SK-N-SH (cell line): Measurements from ENCODE around the gene MRPL14.

Experiments used
- EZH2phosphoT487 ChIP-seq: fragments of 200-600 bp; sonication (generic); IDR thresholded peaks from 2 replicates; pipeline ENCODE4 v1.6.1; 2017; ENCODE audit warnings: low read depth, mixed run types, mild to moderate bottlenecking, antibody characterized with exemption, moderate library complexity, borderline replicate concordance
- FOXM1 ChIP-seq: IDR thresholded peaks from 2 replicates; pipeline ENCODE4 v1.4.0; 2012; ENCODE audit warnings: low read depth, mild to moderate bottlenecking
- GABPA ChIP-seq: IDR thresholded peaks from 2 replicates; pipeline ENCODE4 v1.4.0; 2012; ENCODE audit warnings: low read depth, mild to moderate bottlenecking
- JUND ChIP-seq: IDR thresholded peaks from 2 replicates; pipeline ENCODE4 v1.4.0; 2012
- POLR2AphosphoS5 ChIP-seq: IDR thresholded peaks from 2 replicates; pipeline ENCODE4 v1.6.1; 2012; ENCODE audit warnings: low read depth, low read length
- TAF1 ChIP-seq: IDR thresholded peaks from 2 replicates; pipeline ENCODE4 v1.6.1; 2012; ENCODE audit warnings: low read depth, mild to moderate bottlenecking, low read length, moderate library complexity, borderline replicate concordance
- TF ChIP-seq, protein P1 (sequence below): fragments of 200-600 bp; sonication (generic); IDR thresholded peaks from 2 replicates; pipeline ENCODE4 v1.6.1; 2017; ENCODE audit warnings: antibody characterized with exemption, mild to moderate bottlenecking, moderate library complexity
- TF ChIP-seq, protein P2 (sequence below): IDR thresholded peaks from 2 replicates; pipeline ENCODE4 v1.4.0; 2012; ENCODE audit warnings: low read depth, borderline replicate concordance
- TF ChIP-seq, protein P3 (sequence below): IDR thresholded peaks from 2 replicates; pipeline ENCODE4 v1.4.0; 2012; ENCODE audit warnings: low read depth, borderline replicate concordance

DNA sequence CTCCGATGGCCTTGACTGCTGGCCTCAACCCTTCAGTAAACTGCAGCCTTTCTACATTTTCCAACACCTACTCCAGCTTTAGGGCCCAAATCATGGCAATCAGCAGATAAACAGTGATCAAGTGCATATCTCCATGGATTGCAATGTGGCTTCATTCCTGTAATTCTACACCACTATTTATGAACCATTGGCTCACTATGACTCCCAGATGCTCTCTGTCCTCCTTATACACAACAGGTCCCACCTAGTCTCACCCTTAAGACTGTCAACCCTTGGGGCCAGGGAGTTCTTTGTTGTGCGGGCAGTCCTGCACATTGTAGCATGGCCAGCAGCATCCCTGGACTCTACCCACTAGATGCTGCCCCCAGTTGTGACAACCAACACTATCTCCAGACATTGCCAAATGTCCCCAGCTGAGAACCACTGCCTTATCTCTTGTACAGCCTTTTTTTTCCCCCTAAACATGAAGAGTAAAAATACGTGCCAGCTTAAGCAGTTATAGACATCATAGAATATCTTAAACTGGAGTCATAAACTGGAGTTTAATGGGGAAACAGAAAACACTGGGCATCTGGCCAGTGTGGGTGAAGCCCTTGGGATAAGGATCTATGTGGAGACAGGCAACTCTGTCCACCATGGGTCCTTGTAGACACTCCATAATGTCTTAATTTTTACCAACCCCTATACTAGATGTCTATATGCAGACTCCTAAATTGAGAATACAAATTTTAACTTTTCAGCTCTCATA lies 21.1 kb downstream of the MRPL14 start:
- TF ChIP-seq, protein P1, sequence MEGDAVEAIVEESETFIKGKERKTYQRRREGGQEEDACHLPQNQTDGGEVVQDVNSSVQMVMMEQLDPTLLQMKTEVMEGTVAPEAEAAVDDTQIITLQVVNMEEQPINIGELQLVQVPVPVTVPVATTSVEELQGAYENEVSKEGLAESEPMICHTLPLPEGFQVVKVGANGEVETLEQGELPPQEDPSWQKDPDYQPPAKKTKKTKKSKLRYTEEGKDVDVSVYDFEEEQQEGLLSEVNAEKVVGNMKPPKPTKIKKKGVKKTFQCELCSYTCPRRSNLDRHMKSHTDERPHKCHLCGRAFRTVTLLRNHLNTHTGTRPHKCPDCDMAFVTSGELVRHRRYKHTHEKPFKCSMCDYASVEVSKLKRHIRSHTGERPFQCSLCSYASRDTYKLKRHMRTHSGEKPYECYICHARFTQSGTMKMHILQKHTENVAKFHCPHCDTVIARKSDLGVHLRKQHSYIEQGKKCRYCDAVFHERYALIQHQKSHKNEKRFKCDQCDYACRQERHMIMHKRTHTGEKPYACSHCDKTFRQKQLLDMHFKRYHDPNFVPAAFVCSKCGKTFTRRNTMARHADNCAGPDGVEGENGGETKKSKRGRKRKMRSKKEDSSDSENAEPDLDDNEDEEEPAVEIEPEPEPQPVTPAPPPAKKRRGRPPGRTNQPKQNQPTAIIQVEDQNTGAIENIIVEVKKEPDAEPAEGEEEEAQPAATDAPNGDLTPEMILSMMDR = no peak
- no peak for TF ChIP-seq FOXM1
- no peak for TF ChIP-seq JUND
- no peak for TF ChIP-seq GABPA
- TF ChIP-seq POLR2AphosphoS5 = no peak
- no peak for TF ChIP-seq TAF1
- TF ChIP-seq, protein P2, sequence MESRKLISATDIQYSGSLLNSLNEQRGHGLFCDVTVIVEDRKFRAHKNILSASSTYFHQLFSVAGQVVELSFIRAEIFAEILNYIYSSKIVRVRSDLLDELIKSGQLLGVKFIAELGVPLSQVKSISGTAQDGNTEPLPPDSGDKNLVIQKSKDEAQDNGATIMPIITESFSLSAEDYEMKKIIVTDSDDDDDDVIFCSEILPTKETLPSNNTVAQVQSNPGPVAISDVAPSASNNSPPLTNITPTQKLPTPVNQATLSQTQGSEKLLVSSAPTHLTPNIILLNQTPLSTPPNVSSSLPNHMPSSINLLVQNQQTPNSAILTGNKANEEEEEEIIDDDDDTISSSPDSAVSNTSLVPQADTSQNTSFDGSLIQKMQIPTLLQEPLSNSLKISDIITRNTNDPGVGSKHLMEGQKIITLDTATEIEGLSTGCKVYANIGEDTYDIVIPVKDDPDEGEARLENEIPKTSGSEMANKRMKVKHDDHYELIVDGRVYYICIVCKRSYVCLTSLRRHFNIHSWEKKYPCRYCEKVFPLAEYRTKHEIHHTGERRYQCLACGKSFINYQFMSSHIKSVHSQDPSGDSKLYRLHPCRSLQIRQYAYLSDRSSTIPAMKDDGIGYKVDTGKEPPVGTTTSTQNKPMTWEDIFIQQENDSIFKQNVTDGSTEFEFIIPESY = no peak
- TF ChIP-seq, protein P3, sequence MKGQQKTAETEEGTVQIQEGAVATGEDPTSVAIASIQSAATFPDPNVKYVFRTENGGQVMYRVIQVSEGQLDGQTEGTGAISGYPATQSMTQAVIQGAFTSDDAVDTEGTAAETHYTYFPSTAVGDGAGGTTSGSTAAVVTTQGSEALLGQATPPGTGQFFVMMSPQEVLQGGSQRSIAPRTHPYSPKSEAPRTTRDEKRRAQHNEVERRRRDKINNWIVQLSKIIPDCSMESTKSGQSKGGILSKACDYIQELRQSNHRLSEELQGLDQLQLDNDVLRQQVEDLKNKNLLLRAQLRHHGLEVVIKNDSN = no peak
- no peak for TF ChIP-seq EZH2phosphoT487
